Dermis microvascular lymphatic vessel endothelial cell (primary cell): Measurements from ENCODE around the gene NOL12. TPM values are rescaled to one million over a fixed set of nuclear protein-coding genes. Genes with fewer than 3 reads are reported as not detected.
"Not testable (repeated sequence)": the region's sequence is repeated elsewhere in the genome, so short reads cannot be mapped to it uniquely, and the experiment has no call there.

Experiments used
- DNase-seq, 2 donors: peaks; one replicate each; pipeline versions ENCODE4 v3.0.0 to v3.0.0-alpha.2; 2010; ENCODE audit warnings: low read depth in 2 of 2
- total RNA-seq: library from RNA; depleted of rRNA; stranded (reverse); fragments of >200 nt; gene quantifications from 2 replicates; pipeline ENCODE4 v1.2.1, GENCODE V29; 2014

The NOL12 gene
- total RNA-seq, 1 donor from 2014 or later, result 17.6 TPM

DNA sequence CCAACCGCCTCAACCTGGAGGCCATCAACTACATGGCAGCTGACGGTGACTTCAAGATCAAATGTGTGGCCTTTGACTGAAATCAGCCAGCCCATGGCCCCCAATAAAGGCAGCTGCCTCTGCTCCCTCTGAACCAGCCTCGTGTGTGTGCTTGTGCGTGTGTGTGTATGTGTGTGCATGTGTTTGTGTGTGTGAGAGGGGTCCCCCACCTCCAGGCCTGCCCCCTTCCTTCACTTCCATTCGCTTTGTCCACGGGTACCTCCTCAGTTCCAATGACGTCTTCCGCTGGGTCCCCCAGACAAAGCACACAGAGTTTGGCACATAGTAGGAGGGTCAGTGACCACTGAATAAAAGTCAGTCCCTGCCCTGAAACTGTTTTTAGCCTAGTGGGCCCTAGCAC lies 6.5 kb upstream of the NOL12 start:
- no peak for DNase-seq

DNA sequence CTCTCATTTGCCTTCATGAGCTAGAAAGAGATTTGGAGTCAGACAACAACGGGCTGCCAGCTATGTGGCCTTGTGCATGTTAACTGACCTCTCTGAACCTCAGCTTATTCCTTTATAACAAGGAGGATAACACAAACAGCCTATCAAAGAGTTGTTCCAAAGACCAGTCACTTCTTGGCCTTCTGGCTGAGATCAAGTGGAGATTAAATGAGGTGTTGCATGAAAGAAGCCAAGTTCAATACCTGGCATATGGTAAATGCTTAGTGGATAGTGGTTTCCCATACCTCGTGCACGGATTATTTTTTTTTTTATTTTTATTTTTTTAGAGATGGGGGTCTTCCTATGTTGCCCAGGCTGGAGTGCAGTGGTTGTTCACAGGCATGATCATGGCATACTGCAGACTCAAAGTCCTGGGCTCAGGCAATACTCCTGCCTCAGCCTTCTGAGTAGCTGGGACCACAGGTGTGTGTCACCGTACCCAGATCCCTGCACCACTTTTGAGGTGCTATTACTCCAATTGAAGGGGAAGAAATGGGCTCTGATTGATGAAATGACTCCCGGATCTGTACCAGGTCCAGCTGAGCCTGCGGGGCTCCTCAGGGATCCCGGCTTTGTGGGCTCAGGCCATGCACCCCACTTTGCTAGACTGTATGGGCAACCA lies 5.8 kb upstream of the NOL12 start:
- no peak for DNase-seq

DNA sequence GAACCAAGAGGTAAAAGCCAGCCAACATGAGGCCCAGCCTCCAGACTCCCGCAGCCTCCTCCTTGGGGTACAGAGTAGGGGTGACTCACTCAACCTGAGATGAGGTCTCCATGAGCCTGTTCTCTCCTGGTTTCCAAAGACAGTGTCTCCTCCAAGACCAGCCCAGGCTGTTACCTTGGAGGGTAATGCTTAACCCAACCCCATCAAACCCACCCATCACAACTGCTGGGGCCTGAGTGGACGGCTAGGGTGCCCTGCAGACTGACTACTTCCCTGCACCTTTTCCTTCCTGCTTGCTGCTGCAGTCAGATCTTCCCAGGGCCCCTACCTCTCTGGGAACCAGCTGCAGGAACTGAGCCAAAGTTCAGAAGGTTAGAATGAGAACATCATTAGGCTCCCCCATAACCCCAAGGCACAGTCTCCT lies 5.1 kb upstream of the NOL12 start:
- no peak for DNase-seq

DNA sequence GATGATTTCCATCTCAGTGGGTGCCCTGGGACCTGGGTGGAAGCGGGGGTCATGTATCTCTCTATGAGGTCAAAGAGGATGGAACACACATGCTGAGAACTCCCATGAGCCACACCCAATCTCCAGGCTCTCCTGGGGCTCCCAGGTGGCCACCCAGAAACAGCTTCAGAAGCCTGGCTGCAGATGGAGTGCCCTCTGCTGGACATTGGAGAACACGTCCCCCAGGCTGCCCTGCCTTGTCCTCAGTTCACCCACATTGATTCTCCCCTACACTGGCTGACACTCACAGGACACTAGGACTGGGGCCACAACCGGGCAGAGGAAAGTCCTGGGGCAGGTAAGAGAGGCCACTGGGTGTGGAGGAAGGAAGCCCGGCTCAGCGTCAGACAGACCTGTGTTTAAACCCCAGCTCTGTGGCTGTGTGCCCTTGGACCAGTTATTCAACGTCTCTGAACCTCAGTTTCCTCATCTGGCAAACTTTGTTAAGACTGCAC lies 4.5 kb upstream of the NOL12 start:
- peak in 1 of 2 donors; percentile 72 for DNase-seq

DNA sequence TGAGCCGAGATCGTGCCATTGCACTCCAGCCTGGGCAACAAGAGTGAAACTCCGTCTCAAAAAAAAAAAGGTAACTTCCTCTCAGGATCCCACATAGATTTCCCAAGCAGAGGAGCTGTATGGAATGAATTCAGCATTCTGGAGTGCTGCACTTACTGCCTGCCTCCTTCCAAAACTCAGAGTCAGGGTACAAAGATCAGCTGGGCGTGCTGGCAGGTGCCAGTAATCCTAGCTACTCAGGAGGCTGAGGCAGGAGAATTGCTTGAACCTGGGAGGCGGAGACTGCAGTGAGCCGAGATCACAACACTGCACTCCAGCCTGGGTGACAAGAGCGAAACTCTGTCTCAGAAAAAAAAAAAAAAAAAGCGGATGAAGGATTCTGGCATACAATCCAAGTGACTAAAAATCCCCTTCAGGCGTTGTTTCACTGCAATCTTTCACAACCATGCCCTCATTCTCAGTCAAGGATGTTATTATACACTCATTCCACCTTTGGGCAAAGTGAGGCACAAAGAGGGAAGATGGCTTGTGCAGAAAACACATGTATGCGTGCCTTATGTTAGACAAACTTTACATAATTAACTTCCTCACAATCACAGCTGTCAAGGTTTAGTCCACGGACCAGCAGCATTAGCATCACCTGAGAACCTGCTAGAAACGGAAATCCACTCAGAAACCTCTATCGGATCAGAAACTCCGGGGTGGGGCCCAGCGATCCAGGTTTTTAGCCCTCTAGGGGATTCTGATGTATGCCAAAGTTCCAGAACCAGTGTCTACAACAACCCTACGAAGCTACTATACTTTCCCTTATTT lies 1.1 kb upstream of the NOL12 start:
- no peak for DNase-seq

DNA sequence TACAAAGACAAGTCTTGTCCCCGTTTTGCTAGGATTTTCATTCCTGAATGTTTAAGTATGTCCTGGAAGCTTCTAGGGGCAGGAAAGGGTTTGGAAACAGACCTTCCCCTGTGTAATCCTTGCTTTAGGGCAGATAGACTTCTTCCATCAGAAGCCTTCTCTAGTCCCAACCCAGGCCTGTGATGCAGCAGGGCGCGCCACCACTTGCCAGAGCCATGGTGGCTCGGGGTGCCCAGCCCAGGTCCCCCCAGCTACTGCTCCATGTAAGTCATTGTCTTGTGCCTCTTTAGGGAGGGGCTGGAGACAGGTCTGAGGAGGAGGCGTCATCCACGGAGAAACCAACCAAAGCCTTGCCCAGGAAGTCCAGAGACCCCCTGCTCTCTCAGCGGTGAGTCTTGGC lies 4.3 kb downstream of the NOL12 start:
- no peak for DNase-seq

DNA sequence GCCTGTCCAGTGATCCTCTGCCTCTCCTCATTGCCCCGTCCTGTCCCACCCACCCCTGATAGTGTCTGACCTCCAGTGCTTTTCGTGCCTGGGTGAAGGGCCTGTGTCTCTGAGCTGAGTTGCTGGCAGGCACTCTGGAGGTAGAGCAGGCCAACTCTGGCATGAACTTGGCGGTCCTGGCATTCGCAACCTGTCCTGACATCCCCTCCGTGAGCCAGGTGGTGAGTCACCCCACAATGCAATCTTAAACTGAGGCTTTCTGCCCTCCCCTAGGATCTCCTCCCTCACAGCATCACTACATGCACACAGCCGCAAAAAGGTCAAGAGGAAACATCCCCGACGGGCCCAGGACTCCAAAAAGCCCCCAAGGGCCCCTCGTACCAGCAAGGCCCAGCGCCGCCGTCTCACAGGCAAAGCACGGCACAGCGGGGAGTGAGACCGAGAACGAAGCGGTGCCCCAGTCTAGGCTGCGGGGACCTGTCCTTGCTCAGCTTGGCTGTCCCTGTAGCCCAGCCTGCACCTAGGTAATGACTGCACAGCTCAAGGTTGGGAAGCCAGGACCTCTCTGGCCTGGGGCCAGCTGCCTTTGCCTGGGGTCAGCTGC lies 4.9 kb downstream of the NOL12 start:
- DNase-seq, result no peak

DNA sequence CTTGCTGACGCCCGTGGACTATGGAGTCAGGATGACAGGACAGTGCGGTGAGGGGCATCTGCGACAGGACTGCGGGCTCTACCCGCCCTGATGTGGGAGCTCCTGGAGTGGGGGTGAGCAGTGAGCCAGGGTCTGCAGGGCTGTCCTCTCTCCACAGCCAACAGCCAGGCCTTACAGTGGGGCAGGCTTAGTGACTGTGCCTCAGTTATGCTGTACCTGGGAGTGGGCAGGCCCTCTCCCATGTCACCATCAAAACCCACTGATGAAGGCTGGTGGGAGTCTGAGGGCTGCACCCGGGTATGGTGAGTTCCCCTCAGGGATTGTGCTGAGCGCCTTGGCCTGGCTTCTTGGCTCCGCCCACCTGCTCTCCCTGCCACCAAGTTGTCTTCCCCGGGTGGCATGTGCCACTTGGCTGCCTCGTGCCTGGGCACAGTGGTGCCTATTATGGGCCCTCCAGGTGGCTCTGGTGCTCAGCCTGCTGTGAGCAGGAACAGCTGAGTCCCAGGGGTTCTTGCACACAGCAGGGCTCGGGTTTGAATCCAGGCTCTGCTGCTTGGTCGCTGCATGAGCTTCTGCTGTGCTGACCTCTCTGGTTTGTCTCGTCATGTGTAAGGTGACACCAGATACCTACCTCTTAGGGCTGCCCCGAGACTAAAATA lies 6.6 kb downstream of the NOL12 start:
- no peak for DNase-seq

DNA sequence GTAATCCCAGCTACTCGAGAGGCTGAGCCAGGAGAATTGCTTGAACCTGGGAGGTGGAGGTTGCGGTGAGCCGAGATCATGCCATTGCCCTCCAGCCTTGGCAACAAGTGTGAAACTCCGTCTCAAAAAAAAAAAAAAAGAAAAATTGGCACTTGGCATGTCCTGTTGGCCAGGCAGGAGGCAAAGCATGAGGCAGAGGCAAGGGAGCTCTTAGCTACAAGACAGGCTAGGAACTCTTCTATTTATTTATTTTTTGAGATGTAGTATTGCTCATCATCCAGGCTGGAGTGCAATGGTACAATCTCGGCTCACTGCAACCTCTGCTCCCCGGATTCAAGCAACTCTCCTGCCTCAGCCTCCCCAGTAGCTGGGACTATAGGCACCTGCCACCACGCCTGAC lies 8.0 kb downstream of the NOL12 start:
- DNase-seq, result not testable (repeated sequence)

DNA sequence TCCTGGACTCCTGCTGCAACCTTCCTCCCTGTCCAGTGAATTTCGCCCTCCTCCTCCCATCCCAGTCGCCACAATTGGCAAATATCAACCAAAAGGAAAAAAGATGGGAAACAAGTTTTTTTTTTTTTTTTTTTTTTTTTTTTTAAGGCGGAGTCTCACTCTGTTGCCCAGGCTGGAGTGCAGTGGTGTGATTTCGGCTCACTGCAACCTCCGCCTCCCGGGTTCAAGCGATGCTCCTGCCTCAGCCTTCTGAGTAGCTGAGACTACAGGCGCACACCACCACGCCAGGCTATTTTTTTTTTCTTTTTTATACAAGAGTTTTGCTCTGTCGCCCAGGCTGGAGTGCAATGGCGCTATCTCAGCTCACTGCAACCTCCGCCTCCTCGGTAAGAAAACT lies 10.1 kb downstream of the NOL12 start:
- DNase-seq, result not testable (repeated sequence)

DNA sequence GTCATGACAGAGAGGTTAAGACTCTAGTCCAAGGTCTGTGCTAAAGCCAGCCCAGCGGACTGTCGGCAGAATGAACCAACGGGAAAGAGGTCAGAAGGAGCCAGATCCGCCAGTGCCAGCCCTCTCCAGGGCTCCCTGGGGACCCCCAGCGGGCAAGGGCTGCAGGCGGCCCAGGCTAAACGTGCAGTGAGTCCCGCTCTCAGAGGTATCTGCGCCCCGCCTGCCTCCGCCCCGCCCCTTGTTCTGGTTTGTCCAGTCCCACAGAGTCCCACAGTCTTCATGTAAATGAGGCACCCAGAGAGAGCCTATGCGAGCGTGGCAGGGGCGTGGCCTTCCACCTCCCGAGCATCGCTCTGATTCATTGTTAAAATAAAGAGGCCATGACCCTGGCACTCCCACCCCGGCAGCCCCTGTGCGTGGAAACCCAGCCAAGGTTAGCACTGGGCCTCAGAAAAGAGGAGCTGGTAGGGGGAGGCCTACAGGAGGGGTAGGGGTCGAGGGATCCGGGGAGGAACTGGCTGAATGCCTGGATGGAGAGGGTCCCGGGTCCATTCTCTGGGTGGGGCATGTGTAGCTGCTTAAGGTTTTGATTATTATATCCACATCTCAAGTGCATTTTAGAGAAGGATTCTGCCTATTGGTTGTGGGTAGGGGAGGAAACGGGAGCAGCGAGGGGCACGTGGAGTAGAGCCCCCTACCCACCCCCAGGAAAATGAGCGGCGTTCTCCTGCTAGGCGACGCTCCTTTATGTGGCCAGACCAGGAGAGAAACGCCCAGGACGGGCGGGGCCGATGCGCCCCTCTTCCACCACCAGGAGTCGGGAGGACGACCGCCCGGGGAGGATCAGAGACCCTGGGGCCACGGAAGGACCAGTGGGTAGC lies 10.8 kb downstream of the NOL12 start, which contains the start of gene TRIOBP:
Gene TRIOBP, plus strand, starts transcription at position 392 of the 881 bp plus-strand sequence. CDS start 4,318 bp downstream, outside the sequence.
- DNase-seq, result peak; percentile 68 to 95

DNA sequence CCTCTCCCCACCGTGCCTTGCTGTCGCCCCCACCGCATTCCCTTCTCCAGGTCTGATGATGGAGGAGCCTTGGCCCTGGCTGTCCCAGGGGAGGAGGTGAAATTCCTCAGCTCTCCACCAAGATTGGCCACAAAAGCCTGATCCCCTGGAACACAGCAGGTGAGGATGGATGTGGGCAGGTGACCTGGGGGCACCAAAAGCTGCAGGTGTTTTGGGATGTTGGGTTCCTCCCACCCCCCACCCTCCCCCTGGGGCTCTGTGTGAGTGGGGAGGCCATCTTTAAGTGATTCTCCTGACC lies 11.3 kb downstream of the NOL12 start:
- no peak for DNase-seq

DNA sequence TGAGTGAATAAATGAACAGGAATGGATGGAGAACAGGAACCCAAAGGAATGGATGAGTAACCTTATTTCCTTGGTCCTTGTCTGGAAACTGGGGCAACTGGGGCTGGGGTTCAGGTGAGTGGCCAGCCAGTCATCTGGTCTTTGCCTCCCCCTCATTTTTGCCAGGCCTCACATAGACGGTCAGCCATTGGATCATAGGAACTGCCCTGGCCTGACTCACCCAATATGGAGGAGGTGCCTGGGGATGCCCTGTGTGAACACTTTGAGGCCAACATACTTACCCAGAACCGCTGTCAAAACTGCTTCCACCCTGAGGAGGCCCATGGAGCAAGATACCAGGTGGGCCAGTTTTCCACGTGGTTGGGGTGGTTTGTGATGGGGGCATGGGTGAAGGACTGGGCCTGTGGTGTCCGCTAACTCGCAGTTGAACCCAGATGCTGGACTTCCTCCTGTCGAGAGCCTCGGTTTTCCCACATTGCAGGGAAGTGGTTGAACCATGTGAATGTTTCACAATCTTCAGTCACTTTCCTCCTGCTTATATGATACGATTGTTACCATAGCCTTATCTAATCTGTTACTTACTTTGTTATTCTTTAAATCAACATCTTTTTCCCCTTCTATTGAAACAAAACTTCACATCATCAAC lies 15.1 kb downstream of the NOL12 start:
- DNase-seq, result no peak

DNA sequence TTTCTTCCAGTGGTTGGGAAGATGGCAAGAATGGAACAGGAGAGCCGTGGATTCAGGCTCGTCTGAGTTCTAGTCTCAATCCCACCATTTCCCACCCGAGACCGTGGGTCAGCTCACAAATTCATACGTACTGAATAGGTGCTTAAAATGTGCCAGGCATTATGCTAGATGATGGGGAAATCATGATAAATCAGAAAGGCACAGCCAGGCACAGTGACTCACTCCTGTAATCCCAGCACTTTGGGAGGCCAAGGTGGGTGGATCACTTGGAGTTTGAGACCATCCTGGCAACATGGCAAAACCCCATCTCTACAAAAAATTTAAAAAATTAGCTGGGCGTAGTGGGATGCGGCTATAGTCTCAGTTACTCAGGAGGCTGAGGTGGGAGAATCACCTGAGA lies 17.8 kb downstream of the NOL12 start:
- DNase-seq, result no peak

DNA sequence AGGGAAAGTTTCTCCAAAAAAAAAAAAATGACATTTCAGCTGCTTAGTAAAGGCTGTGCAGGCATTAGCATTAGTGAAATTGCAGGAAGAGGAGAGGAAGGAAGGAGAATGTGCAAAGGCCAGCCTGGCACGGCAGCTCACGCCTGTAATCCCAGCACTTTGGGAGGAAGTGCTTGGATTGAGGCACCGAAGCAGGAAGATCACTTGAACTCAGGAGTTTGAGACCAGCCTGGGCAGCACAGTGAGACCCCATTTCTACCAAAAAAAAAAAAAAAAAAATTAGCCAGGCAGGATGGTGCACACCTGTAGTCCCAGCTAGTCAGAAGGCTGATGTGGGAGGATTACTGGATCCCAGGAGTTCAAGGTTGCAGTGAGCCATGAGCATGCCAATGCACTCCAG lies 18.5 kb downstream of the NOL12 start:
- DNase-seq, result no peak

DNA sequence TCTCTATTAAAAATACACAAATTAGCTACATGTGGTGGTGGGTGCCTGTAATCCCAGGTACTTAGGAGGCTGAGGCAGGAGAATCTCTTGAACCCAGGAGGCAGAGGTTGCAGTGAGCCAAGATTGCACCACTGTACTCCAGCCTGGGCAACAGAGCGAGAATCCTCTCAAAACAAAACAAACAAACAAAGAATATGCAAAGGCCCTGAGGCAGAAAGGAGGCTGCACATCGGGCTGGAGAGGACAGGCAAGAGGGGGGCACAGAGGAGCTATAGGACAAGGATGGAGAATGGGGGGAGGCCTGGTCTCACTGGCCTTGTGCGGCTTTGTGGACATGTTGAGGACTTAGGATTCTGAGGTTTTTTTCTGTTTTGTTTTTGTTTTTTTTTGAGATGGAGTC lies 19.1 kb downstream of the NOL12 start:
- DNase-seq, result no peak

DNA sequence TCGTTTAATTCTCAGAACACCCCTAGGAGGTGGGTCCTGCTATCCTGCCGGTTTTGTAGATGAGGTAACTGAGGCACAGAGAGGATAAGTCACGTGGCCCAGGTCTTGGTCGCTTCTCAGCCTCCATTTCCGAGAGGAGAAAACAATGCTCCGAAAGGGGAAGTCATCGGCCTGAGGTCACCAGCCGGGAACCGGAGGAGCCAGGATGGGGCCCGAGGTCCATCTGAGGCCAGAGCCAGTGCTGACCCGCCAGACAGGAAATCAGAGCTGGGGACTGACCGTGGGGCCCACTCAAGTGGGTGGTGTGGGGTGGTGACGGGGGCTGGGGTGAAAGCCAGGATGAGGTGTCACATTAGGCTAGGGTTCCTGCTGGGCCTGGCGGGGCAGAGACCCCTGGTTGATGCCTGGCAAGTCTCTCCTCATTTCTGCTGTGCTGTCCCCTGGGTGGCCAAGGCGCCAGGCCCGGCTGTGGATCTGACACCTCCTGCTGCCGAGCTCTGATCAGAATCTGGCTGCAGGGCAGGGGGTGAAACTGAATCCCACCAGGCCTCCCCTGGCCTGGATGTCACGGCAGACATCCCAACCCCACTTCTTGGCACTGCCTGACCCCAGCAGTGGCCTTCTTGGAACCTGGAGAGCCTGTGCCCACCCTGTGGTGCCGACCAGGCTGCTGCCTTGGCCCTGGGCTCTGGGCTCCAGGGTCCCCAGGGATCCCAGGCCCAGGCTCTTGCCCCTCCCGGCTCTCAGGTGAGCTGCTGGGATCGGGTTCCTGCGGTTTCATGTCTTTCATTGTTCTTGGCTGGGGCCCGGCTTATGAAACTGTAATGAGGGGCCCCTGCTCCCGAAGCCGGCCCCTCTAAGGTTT lies 22.7 kb downstream of the NOL12 start:
- no peak for DNase-seq

DNA sequence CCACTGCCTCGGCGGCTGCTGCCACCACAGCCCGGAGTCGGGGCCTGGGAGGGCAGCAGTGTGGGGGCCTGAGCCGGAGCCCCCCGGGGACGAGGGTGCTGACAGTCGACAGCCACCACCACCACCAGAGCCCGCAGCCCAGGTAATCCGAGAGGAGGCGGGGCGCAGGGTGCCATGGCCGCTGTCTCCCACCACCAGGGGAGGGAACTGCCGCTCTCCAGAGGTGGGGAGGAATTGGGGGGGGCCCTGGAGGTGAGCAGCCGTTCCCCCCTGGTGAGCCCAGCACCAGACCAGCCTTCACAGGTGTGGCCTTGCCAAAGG lies 23.3 kb downstream of the NOL12 start:
- no peak for DNase-seq

DNA sequence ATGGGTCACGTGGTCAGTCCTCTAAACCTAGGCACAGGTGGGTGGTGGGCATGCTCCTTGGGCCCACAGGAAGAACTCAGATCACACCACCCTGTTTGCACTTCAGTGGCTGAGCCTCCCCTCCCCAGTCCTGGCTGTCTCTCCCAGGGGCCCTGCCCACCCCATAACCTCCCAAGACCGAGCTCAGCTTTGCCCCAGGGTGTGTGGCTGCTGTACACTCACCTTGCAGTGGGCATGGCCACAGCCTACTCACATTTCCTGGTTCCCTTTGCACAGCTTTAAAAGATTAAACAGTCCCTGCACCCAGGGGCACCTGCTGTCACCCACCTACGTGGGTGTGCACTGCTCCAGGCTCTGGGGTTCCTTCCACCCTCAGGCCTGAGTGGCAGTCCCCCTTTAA lies 24.5 kb downstream of the NOL12 start:
- no peak for DNase-seq

DNA sequence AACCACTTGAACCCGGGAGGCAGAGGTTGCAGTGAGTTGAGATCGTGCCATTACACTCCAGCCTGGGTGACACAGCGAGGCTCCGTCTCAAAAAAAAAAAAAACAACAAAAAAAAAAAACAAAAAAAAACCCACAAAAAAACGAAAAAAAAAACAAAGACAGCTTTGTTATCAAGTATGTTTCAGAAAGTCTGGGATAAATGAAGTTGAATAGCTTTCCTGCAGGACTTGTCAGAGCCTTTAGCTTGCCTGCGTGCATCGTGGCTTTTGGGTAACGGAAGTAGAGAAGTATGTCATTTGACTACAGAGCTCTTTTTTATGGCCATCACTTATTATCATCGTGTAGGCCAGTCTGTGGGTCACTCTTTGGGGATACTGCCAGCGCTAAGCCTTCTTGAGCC lies 25.3 kb downstream of the NOL12 start:
- no peak for DNase-seq
